ENCODE data around the gene SIM2.

The SIM2 gene

GRCh38 chr21:36724660-36725059, 25.7 kb downstream of the SIM2 start:
- no peaks in the 10 kb centered on the region for H3K9me2 ChIP-seq (replicated peaks; ENCODE audit: control insufficient read depth, low read length)
- no peak overlapping the region for H3K4me3 ChIP-seq (ENCODE audit: low read length)
- H3K27me3 ChIP-seq (ENCODE audit: control insufficient read depth, low read length): no peaks in the 10 kb centered on the region
- H3K4me1 ChIP-seq (ENCODE audit: control insufficient read depth, low read length): no peaks in the 10 kb centered on the region
- no peak for TF ChIP-seq EZH2phosphoT487 (IDR thresholded peaks at IDR 0.05; ENCODE audit: borderline replicate concordance, low read length)
- TF ChIP-seq, protein P1, sequence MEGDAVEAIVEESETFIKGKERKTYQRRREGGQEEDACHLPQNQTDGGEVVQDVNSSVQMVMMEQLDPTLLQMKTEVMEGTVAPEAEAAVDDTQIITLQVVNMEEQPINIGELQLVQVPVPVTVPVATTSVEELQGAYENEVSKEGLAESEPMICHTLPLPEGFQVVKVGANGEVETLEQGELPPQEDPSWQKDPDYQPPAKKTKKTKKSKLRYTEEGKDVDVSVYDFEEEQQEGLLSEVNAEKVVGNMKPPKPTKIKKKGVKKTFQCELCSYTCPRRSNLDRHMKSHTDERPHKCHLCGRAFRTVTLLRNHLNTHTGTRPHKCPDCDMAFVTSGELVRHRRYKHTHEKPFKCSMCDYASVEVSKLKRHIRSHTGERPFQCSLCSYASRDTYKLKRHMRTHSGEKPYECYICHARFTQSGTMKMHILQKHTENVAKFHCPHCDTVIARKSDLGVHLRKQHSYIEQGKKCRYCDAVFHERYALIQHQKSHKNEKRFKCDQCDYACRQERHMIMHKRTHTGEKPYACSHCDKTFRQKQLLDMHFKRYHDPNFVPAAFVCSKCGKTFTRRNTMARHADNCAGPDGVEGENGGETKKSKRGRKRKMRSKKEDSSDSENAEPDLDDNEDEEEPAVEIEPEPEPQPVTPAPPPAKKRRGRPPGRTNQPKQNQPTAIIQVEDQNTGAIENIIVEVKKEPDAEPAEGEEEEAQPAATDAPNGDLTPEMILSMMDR (IDR thresholded peaks at IDR 0.05; ENCODE audit: low read depth, low read length, poor library complexity, severe bottlenecking): no peak
- no peaks in the 10 kb centered on the region for H4K20me1 ChIP-seq (ENCODE audit: control insufficient read depth, insufficient read depth, low read depth, low read length)
- H3K27ac ChIP-seq (ENCODE audit: low read depth, low read length): no peak overlapping the region
- H3F3A ChIP-seq (ENCODE audit: control insufficient read depth, insufficient read depth): no peaks in the 10 kb centered on the region
- H3K79me2 ChIP-seq (ENCODE audit: control insufficient read depth, low read length): no peaks in the 10 kb centered on the region
- H3K4me2 ChIP-seq (ENCODE audit: low read length): no peak overlapping the region
- H3K9me3 ChIP-seq (ENCODE audit: control insufficient read depth, insufficient read depth, low read length): no peaks in the 10 kb centered on the region
- H3K36me3 ChIP-seq (ENCODE audit: control insufficient read depth, low read length): no peaks in the 10 kb centered on the region

- Histone ChIP-seq H3K36me3 (ENCODE audit: control insufficient read depth, low read length) (no peaks in the 10 kb centered on the region), H3F3A (ENCODE audit: control insufficient read depth, insufficient read depth) (no peaks in the 10 kb centered on the region), H3K4me1 (ENCODE audit: control insufficient read depth, low read length) (no peaks in the 10 kb centered on the region), H3K27ac (ENCODE audit: low read depth, low read length) (no peak overlapping the region), H3K9me3 (ENCODE audit: control insufficient read depth, insufficient read depth, low read length) (no peaks in the 10 kb centered on the region), H4K20me1 (ENCODE audit: control insufficient read depth, insufficient read depth, low read depth, low read length) (no peaks in the 10 kb centered on the region), H3K4me3 (ENCODE audit: low read length) (no peak overlapping the region), H3K79me2 (ENCODE audit: control insufficient read depth, low read length) (no peaks in the 10 kb centered on the region), H3K27me3 (ENCODE audit: control insufficient read depth, low read length) (no peaks in the 10 kb centered on the region), H3K9me2 (replicated peaks; ENCODE audit: control insufficient read depth, low read length) (no peaks in the 10 kb centered on the region), H3K4me2 (ENCODE audit: low read length) (no peak overlapping the region)
- no peak for TF ChIP-seq EZH2phosphoT487 (IDR thresholded peaks at IDR 0.05; ENCODE audit: borderline replicate concordance, low read length)
- TF ChIP-seq, protein P1 (IDR thresholded peaks at IDR 0.05; ENCODE audit: low read depth, low read length, poor library complexity, severe bottlenecking): no peak
Observed at GRCh38 chr21:36725793-36726386, 27.0 kb downstream of the SIM2 start.

DNA sequence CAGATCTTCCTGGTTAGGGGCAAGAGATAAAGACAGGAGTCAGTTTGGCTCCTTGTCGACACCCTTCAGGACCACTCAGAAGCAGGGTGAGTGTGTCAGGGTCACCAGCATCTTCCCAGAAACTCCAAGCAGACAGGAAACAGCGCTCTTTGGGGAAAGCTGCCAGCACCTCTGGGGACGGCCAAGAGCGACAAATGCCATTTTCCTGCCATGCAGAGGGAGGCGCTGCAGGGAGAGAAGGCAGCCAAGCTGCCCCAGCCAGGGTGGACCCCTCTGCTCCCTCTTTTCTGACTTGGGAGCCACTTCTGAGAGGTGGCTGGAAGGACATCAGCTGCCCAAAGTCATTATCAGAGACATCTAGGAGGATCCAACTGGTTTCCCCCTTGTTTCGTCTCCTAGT, 29.0 kb downstream of the SIM2 start:
- no peaks in the 10 kb centered on the region for H3K9me2 ChIP-seq (replicated peaks; ENCODE audit: control insufficient read depth, low read length)
- H3F3A ChIP-seq (ENCODE audit: control insufficient read depth, insufficient read depth): no peaks in the 10 kb centered on the region
- no peaks in the 10 kb centered on the region for H3K4me1 ChIP-seq (ENCODE audit: control insufficient read depth, low read length)
- H3K27ac ChIP-seq (ENCODE audit: low read depth, low read length): no peak overlapping the region
- no peaks in the 10 kb centered on the region for H3K36me3 ChIP-seq (ENCODE audit: control insufficient read depth, low read length)
- no peaks in the 10 kb centered on the region for H3K79me2 ChIP-seq (ENCODE audit: control insufficient read depth, low read length)
- H3K4me3 ChIP-seq (ENCODE audit: low read length): no peak overlapping the region
- no peaks in the 10 kb centered on the region for H3K9me3 ChIP-seq (ENCODE audit: control insufficient read depth, insufficient read depth, low read length)
- no peaks in the 10 kb centered on the region for H4K20me1 ChIP-seq (ENCODE audit: control insufficient read depth, insufficient read depth, low read depth, low read length)
- no peak overlapping the region for H3K4me2 ChIP-seq (ENCODE audit: low read length)
- no peak for TF ChIP-seq EZH2phosphoT487 (IDR thresholded peaks at IDR 0.05; ENCODE audit: borderline replicate concordance, low read length)
- TF ChIP-seq, protein P1 (IDR thresholded peaks at IDR 0.05; ENCODE audit: low read depth, low read length, poor library complexity, severe bottlenecking): no peak
- H3K27me3 ChIP-seq (ENCODE audit: control insufficient read depth, low read length): no peaks in the 10 kb centered on the region

Data from DOHH2 (cell line).